Heart left ventricle (tissue), 16 donors: ENCODE measurements around the gene RBKS. TPM values are rescaled to one million over a fixed set of nuclear protein-coding genes. Genes with fewer than 3 reads are reported as not detected.

Experiments used
- ATAC-seq, 4 donors: fragments of 200-7000 bp; cut with Tn5 transposase; one replicate each; pipeline ENCODE4 v1.9.1; 2020 to 2022; ENCODE audit warnings: moderate library complexity in 4 of 4, mild to moderate bottlenecking in 3 of 4, moderate number of reproducible peaks in 1 of 4
- DNase-seq, 5 donors: peaks; one replicate each; pipeline ENCODE4 v3.0.0-alpha.2; 2020
- H3K27ac ChIP-seq, 12 donors: fragments of 200-600 bp; sonication (generic) in 4 of 12; one replicate each; pipeline versions ENCODE4 v1.5.0 to v1.8.0; 2016 to 2022; ENCODE audit warnings: mild to moderate bottlenecking in 2 of 12
- H3K27me3 ChIP-seq, 9 donors: fragments of 200-600 bp; sonication (generic) in 2 of 9; one replicate each; pipeline versions ENCODE4 v1.5.1 to v1.8.0; 2016 to 2022; ENCODE audit warnings: mild to moderate bottlenecking in 3 of 9
- H3K36me3 ChIP-seq, 9 donors: fragments of 200-600 bp; sonication (generic) in 2 of 9; one replicate each; pipeline versions ENCODE4 v1.5.0 to v1.8.0; 2018 to 2022; ENCODE audit warnings: mild to moderate bottlenecking in 2 of 9
- H3K4me1 ChIP-seq, 12 donors: fragments of 200-600 bp; sonication (generic) in 4 of 12; one replicate each; pipeline versions ENCODE4 v1.5.0 to v1.8.0; 2016 to 2022; ENCODE audit warnings: mild to moderate bottlenecking in 3 of 12
- H3K4me3 ChIP-seq, 12 donors: fragments of 200-600 bp; sonication (generic) in 4 of 12; one replicate each; pipeline versions ENCODE4 v1.5.0 to v1.8.0; 2017 to 2022; ENCODE audit warnings: mild to moderate bottlenecking in 9 of 12, moderate library complexity in 4 of 12
- H3K9me3 ChIP-seq, 12 donors: fragments of 200-600 bp; sonication (generic) in 4 of 12; one replicate each; pipeline versions ENCODE4 v1.5.0 to v1.8.0; 2016 to 2022; ENCODE audit warnings: mild to moderate bottlenecking in 1 of 12
- POLR2A ChIP-seq, 2 donors: fragments of 450-650 bp; IDR thresholded peaks; one replicate each; pipeline ENCODE4 v1.6.1; 2017; ENCODE audit warnings: antibody characterized with exemption in 2 of 2, mild to moderate bottlenecking in 2 of 2, moderate library complexity in 2 of 2
- whole genome bisulfite sequencing, 4 donors: extraction: QIAGEN DNeasy Blood & Tissue Kit in 2 of 4; methylation state at CpG; one replicate each; pipeline versions ENCODE4 v1.1.5 to v1.1.7; 2013 to 2018; 5-methylcytosine and 5-hydroxymethylcytosine counted together
- intact Hi-C, 10 donors: fragments of 100-400 bp; cut with DNase I; formaldehyde crosslinking; loops; one replicate each; pipeline versions ENCODE4 v1.11.1 to v1.14.2; 2022
- polyA plus RNA-seq, 2 donors: library from polyadenylated mRNA; stranded (reverse); fragments of 200-250 nt; gene quantifications; one replicate each; pipeline ENCODE4 v1.2.3, GENCODE V29; 2013
- total RNA-seq, 9 donors: library from RNA; depleted of rRNA in 2 of 9; stranded (reverse); fragments of >200 nt in 2 of 9; fragmentation: NEBNext Ultra II Directional in 3 of 9; extraction: Animal tissue kit (Norgen Biotek cat#: 25700) in 3 of 9; gene quantifications; one replicate each; pipeline versions ENCODE4 v1.1.0 to v1.2.4, GENCODE V29; 2016 to 2023
- TF ChIP-seq, protein P1 (sequence below), 12 donors: fragments of 200-600 bp; sonication (generic) in 4 of 12; IDR thresholded peaks; one replicate each; pipeline versions ENCODE4 v1.5.0 to v1.8.0; 2018 to 2022; ENCODE audit warnings: antibody characterized with exemption in 12 of 12, mild to moderate bottlenecking in 5 of 12
- donor health status: ischemic (EF 13 %, LVEDD 7.1; RV severe dilation, severe dysfunction).
- donor health status: healthy with polysubstance abuse.
- donor health status: DM: no; HTN: yes; CAD: no.
- donor health status: DM: no; HTN: no; CAD: no.
- donor health status: ischemic (EF 25% LVEDD 6.9; RV normal size, moderate dysfunction).
- donor health status: ischemic (EF 25% LVEDD 5.7; RV mildly dilated, moderate dysfunction).
- donor health status: healthy.
- donor health status: DM: yes; HTN: yes; CAD: no.
- donor health status: ischemic (EF 35%, LVEDD 5.7; RV mildly dilated, moderate dysfunction).
- donor health status: nonischemic (EF 11% LVEDD 7.7; RV severe dilation, severe dysfunction).
- donor health status: DM: yes; HTN: yes; CAD: no.
- donor health status: PGD.
- donor health status: ischemic (EF 29% LVEDD 5.4; RV normal size, mild dysfunction).
- donor health status: nonischemic (EF 23%, LVEDD 6.1; RV moderate dilation, normal function).

RBKS gene
- total and polyA plus RNA-seq, 11 donors, result 1.3 to 6.0 (median 4.0) TPM

DNA sequence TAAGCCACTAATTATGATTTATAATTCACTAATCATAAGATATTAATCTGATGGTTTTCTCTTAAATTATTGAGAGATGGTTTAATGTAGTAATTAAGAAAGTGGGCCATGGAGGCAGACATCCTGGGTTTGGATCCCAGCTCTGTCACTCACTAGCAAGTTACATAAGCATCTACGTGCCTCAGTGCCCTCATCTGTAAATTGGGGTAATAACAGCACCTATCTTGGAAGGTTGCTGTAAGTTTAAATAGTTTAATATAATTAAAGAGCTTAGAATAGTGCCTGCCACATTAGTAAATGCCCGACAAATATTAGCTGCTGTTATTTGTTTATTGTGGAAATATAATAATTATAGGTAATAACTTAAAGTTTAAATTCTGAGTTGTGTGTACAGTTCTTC lies 31.2 kb upstream of the RBKS start:
- intact Hi-C loops, result no loop called here
- H3K4me1 ChIP-seq, result peaks cover 0 to 26% (median 10%) of the 10 kb centered on the region in 12 donors
- 95 to 99% (median 98%) methylated on average over 2 of the region's 2 CpGs for WGBS, 4 donors
- no peak overlapping the region for H3K4me3 ChIP-seq
- DNase-seq (no peak), ATAC-seq (no peak)
- H3K9me3 ChIP-seq, result no peaks in the 10 kb centered on the region
- H3K36me3 ChIP-seq, result no peaks in the 10 kb centered on the region
- H3K27me3 ChIP-seq, result no peaks in the 10 kb centered on the region
- H3K27ac ChIP-seq, result peak overlapping the region in 7 of 12 donors; percentile 16 to 89 (median 75)
- TF ChIP-seq POLR2A (IDR thresholded peaks at IDR 0.05), result no peak
- TF ChIP-seq, protein P1, sequence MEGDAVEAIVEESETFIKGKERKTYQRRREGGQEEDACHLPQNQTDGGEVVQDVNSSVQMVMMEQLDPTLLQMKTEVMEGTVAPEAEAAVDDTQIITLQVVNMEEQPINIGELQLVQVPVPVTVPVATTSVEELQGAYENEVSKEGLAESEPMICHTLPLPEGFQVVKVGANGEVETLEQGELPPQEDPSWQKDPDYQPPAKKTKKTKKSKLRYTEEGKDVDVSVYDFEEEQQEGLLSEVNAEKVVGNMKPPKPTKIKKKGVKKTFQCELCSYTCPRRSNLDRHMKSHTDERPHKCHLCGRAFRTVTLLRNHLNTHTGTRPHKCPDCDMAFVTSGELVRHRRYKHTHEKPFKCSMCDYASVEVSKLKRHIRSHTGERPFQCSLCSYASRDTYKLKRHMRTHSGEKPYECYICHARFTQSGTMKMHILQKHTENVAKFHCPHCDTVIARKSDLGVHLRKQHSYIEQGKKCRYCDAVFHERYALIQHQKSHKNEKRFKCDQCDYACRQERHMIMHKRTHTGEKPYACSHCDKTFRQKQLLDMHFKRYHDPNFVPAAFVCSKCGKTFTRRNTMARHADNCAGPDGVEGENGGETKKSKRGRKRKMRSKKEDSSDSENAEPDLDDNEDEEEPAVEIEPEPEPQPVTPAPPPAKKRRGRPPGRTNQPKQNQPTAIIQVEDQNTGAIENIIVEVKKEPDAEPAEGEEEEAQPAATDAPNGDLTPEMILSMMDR (IDR thresholded peaks at IDR 0.05), result no peak

DNA sequence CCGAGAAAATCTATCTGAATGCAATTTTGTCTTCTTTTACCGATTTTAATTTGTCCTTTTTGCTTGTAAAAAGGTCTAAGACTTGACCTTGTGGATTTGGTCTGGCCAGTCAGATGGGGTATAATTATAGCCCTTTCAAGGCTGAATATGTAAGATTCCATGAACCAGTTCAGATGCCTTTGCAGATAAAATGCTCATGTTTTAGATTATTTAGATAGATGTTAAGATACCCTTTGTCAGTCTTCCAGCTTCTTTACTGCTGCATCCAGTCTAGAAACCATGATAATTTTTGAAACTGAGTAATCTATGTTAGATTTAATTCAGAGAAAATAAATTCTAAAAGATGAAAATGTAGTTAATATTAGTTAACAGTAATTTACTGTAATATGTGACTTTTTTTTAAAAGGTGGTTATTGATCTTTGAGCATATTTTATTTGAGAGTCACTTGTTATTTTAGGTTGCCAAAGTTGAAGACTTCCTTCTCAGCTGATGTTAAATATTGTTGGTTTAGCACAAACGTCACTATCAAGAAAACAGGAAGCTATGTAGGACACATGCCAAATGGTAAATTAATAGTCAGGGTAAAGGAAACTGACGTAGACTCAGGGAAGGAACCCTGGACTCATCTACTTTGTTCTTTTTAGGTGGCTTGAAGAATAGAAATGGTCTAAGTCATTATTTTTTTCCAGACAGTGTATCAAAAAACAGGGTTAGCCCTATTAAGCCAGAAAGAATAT lies 30.1 kb upstream of the RBKS start:
- 27 to 51% (median 39%) methylated on average over 4 of the region's 4 CpGs for WGBS, 4 donors
- DNase-seq, result peak in 1 of 5 donors; percentile 23
- ATAC-seq, result peak; percentile 74 to 96 (median 76)
- Histone ChIP-seq H3K9me3 (no peaks in the 10 kb centered on the region), H3K4me1 (peaks cover 2 to 37% (median 21%) of the 10 kb centered on the region in 12 donors), H3K36me3 (no peaks in the 10 kb centered on the region), H3K27ac (peak overlapping the region; percentile 19 to 89 (median 66)), H3K4me3 (peak overlapping the region in 1 of 12 donors; percentile 4), H3K27me3 (no peaks in the 10 kb centered on the region)
- intact Hi-C loops, result no loop called here
- TF ChIP-seq, protein P1 (IDR thresholded peaks at IDR 0.05), result no peak
- TF ChIP-seq POLR2A (IDR thresholded peaks at IDR 0.05), result no peak

DNA sequence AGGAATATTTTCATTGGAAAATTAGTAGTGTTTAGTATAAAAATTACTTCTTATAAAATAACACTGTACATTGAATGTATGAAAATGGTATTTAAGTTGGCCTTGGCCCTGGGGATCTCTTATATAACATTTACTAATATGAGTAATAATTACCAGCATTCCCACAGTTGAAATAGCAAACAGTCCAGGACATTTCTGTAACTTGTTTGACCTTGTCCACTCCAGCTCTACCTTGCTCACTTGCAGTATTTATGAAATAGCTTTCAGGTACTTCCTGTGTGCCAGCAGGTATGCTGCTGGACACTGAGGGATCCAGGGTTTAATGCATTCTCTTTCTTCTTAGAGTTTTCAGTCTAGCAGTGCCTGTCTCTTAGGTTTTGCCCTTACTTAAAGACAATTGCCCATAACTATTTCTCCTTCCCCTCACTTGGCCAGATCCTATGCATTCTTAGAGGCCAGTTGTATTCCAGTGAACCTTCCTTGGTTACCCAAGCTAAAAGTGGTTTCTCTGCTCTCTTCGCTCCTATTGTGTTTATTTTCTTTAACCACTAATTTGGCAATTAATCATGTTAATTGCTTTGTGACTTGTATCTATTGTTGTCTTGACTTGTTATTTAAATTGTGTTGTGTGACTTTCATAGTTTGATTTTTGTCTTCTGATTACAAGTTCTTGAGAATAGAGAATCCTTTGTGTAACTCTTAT lies 26.3 kb upstream of the RBKS start:
- no peaks in the 10 kb centered on the region for H3K36me3 ChIP-seq
- TF ChIP-seq, protein P1 (IDR thresholded peaks at IDR 0.05), result no peak
- TF ChIP-seq POLR2A (IDR thresholded peaks at IDR 0.05), result no peak
- peak overlapping the region in 7 of 12 donors; percentile 0 to 78 (median 22) for H3K27ac ChIP-seq
- DNase-seq, result no peak
- H3K27me3 ChIP-seq, result no peaks in the 10 kb centered on the region
- intact Hi-C loops, result no loop called here
- H3K4me3 ChIP-seq, result no peak overlapping the region
- peaks cover 3 to 50% (median 32%) of the 10 kb centered on the region in 12 donors for H3K4me1 ChIP-seq
- ATAC-seq, result no peak
- 85 to 97% (median 95%) methylated on average over 1 of the region's 1 CpG for WGBS, 4 donors
- H3K9me3 ChIP-seq, result no peaks in the 10 kb centered on the region

GRCh38 chr2:27915874-27916273 lies 25.7 kb upstream of the RBKS start:
- Histone ChIP-seq H3K9me3 (no peaks in the 10 kb centered on the region), H3K27me3 (no peaks in the 10 kb centered on the region), H3K27ac (peak overlapping the region in 6 of 12 donors; percentile 11 to 78 (median 28)), H3K4me1 (peaks cover 3 to 44% (median 29%) of the 10 kb centered on the region in 12 donors), H3K36me3 (no peaks in the 10 kb centered on the region), H3K4me3 (no peak overlapping the region)
- DNase-seq (no peak), ATAC-seq (no peak)
- intact Hi-C loops, result no loop called here
- TF ChIP-seq, protein P1 (IDR thresholded peaks at IDR 0.05), result no peak
- no peak for TF ChIP-seq POLR2A (IDR thresholded peaks at IDR 0.05)
